Keratinocyte (primary cell): ENCODE data around the gene ANO2.

Experiments used
- EZH2 ChIP-seq: IDR thresholded peaks from one replicate; pipeline ENCODE4 v1.6.1; 2012; ENCODE audit warnings: inconsistent platforms, mild to moderate bottlenecking, low read length, moderate library complexity
- TF ChIP-seq, protein P1 (sequence below), 3 experiments: IDR thresholded peaks in 1 of 3; conservative IDR thresholded peaks in 1 of 3; optimal IDR thresholded peaks in 1 of 3; 2 replicates in 2 of 3; 3 replicates in 1 of 3; pipeline versions ENCODE3 to v1.5.1; 2011; ENCODE audit warnings: low read length in 3 of 3, mild to moderate bottlenecking in 3 of 3, moderate library complexity in 2 of 3, control low read depth in 1 of 3, inconsistent platforms in 1 of 3; ENCODE audit not compliant: insufficient read depth in 2 of 3; ENCODE audit errors: extremely low read depth in 1 of 3

DNA sequence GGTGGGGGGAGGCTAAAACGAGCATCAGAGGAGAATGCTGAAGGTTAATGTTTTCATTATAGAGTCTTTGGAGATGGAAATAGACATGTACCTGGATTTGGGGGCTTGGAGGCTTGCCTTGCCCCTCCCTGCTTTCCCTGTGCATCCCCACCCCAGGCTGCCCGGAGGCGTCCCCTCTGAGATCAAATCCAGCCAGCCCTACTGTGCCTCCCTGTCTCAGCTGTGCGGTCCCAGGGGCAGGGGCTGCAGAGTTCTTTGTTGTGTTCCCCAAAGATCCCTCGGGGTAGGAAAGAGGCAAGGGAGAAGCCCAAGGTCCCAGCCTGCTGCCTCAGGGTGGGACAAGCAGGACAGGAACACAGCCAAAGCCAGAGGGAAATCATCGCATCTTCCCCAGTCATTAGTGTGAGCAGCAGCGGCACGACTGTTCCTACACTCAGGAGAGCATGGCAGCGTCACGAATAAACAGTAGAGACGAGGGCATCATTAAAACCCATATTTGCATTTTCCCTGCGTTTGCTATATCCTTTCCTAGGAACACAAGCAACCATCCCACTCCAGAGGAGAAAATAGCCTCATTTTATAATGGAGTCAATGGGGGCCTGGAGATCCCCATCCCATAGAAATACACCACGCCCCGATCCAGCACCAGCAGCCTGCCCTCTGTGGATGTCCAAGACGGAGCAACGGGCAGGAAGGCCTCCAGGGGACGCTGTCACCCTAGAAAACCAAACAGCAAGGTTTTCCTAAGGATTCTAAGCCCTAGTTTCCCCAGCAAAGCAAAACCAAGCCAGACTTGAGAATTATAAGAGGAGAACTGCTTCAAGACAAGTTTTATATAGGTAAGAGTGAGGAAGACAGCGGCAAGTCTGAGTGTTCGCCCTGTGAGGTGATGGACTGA lies 32.4 kb downstream of the ANO2 start:
- TF ChIP-seq, protein P1, sequence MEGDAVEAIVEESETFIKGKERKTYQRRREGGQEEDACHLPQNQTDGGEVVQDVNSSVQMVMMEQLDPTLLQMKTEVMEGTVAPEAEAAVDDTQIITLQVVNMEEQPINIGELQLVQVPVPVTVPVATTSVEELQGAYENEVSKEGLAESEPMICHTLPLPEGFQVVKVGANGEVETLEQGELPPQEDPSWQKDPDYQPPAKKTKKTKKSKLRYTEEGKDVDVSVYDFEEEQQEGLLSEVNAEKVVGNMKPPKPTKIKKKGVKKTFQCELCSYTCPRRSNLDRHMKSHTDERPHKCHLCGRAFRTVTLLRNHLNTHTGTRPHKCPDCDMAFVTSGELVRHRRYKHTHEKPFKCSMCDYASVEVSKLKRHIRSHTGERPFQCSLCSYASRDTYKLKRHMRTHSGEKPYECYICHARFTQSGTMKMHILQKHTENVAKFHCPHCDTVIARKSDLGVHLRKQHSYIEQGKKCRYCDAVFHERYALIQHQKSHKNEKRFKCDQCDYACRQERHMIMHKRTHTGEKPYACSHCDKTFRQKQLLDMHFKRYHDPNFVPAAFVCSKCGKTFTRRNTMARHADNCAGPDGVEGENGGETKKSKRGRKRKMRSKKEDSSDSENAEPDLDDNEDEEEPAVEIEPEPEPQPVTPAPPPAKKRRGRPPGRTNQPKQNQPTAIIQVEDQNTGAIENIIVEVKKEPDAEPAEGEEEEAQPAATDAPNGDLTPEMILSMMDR (optimal IDR thresholded peaks at IDR 0.05 in 1 of 3, IDR thresholded peaks at IDR 0.05 in 1 of 3, conservative IDR thresholded peaks at IDR 0.05 in 1 of 3; ENCODE audit: extremely low read depth in 1 of 3, insufficient read depth in 2 of 3, low read length in 3 of 3): peak in 2 of 3 experiments; percentile 26 to 36
- no peak for TF ChIP-seq EZH2
